GM19240 (cell line): ENCODE data around the gene PGF.
A peak's percentile ranks its signal among the peaks of the same experiment; 100 is the strongest.
"Not testable (repeated sequence)": the region's sequence is repeated elsewhere in the genome, so short reads cannot be mapped to it uniquely, and the experiment has no call there.

Experiments used
- DNase-seq: peaks from one replicate; pipeline ENCODE4 v3.0.0; 2011; ENCODE audit warnings: low spot score; ENCODE audit not compliant: insufficient read length

PGF gene

GRCh38 chr14:74942181-74942580 lies 13.2 kb downstream of the PGF start:
- DNase-seq = no peak

- peak; percentile 61 for DNase-seq
Measured at GRCh38 chr14:74941676-74942097, 13.7 kb downstream of the PGF start.

GRCh38 chr14:74940956-74941565 lies 14.3 kb downstream of the PGF start:
- no peak for DNase-seq

GRCh38 chr14:74938531-74939495 lies 16.6 kb downstream of the PGF start:
- no peak for DNase-seq

- no peak for DNase-seq
Measured at GRCh38 chr14:74937171-74937570, 18.2 kb downstream of the PGF start.

- DNase-seq = no peak
Measured at GRCh38 chr14:74936731-74937130, 18.7 kb downstream of the PGF start.

GRCh38 chr14:74936151-74936550 lies 19.2 kb downstream of the PGF start:
- DNase-seq = no peak

- DNase-seq = no peak
Measured at GRCh38 chr14:74935360-74935680, 20.1 kb downstream of the PGF start.

GRCh38 chr14:74934476-74935359 lies 20.7 kb downstream of the PGF start:
- no peak for DNase-seq

GRCh38 chr14:74934041-74934440 lies 21.4 kb downstream of the PGF start:
- DNase-seq = no peak

GRCh38 chr14:74932936-74933335 lies 22.5 kb downstream of the PGF start:
- DNase-seq = not testable (repeated sequence)

- DNase-seq = no peak
Measured at GRCh38 chr14:74932401-74932901, 22.9 kb downstream of the PGF start.

- not testable (repeated sequence) for DNase-seq
Measured at GRCh38 chr14:74931744-74932143, 23.7 kb downstream of the PGF start.

GRCh38 chr14:74929242-74929641 lies 26.2 kb downstream of the PGF start:
- no peak for DNase-seq

GRCh38 chr14:74927225-74927624 lies 28.2 kb downstream of the PGF start:
- no peak for DNase-seq

GRCh38 chr14:74924061-74924460 lies 31.3 kb downstream of the PGF start:
- DNase-seq = no peak

- DNase-seq = peak; percentile 94
Measured at GRCh38 chr14:74922752-74923401, 32.5 kb downstream of the PGF start, which contains the start of gene RPS6KL1. Gene RPS6KL1, minus strand, starts transcription at chr14:74923260. Its CDS starts 1,719 bp downstream, at chr14:74921541.

GRCh38 chr14:74921987-74922751 lies 33.2 kb downstream of the PGF start:
- no peak for DNase-seq

- no peak for DNase-seq
Measured at GRCh38 chr14:74921053-74921620, 34.3 kb downstream of the PGF start.

- no peak for DNase-seq
Measured at GRCh38 chr14:74920281-74920680, 35.1 kb downstream of the PGF start.
